Measurements from ENCODE around the gene TNS1. TPM values are rescaled to one million over a fixed set of nuclear protein-coding genes. Genes with fewer than 3 reads are reported as not detected.

TNS1 gene
- total and polyA plus RNA-seq, 9 of the 15 experiments (the other 6 are each of a cell fraction or from before 2014, with no cell fraction given) = 0.13 to 2.7 (median 0.77) TPM

GRCh38 chr2:217997510-217997909, 5.3 kb downstream of the TNS1 start (continued):
- TF ChIP-seq ZNF407 (IDR thresholded peaks at IDR 0.05; ENCODE audit: low read depth) (no peak), ZNF253 (CRISPR knock-in tag; conservative IDR thresholded peaks at IDR 0.05) (no peak), ZNF224 (CRISPR knock-in tag; IDR thresholded peaks at IDR 0.05) (no peak), ZEB2 (IDR thresholded peaks at IDR 0.05) (no peak), TBP (optimal IDR thresholded peaks at IDR 0.05; ENCODE audit: low read depth, low read length) (no peak), ZNF583 (CRISPR knock-in tag; IDR thresholded peaks at IDR 0.05) (no peak), FOXA3 (CRISPR knock-in tag; conservative IDR thresholded peaks at IDR 0.05 in 1 of 2, IDR thresholded peaks at IDR 0.05 in 1 of 2) (no peak), DPF2 (IDR thresholded peaks at IDR 0.05) (no peak), NKRF (IDR thresholded peaks at IDR 0.05; ENCODE audit: borderline replicate concordance) (no peak), ETS2 (tag; IDR thresholded peaks at IDR 0.05; ENCODE audit: borderline replicate concordance, poor library complexity, severe bottlenecking) (no peak)

Data from K562 (cell line).